ENCODE results near the gene PLCL2.
"Not testable (repeated sequence)": the region's sequence is repeated elsewhere in the genome, so short reads cannot be mapped to it uniquely, and the experiment has no call there.

Gene PLCL2

GRCh38 chr3:17078926-17079465 is 194.2 kb downstream of the PLCL2 start:
- DNase-seq (ENCODE audit: low read depth), result no peak

DNA sequence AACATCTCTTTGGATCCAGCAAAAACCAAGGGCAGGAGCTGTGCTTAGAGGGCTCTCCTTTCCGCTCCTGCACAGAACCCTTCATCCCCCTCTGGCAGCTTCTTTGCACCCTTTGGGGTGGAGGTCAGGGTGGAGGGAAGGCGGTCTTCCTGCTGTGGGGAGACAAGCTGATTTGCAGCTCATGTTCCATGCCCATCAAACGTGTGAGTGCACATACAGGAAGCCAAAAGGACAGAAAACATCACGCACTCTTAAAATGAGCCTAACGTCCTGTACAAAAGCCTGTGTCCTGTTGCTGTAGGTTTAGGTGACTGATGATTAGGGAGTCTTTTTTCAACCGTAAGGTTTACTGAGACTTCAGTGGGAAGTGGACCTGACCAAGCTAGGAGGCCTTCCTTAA is 195.2 kb downstream of the PLCL2 start:
- DNase-seq (ENCODE audit: low read depth), result no peak

- no peak for DNase-seq (ENCODE audit: low read depth)
Observed at GRCh38 chr3:17081520-17081919, 196.8 kb downstream of the PLCL2 start.

GRCh38 chr3:17087509-17087908 is 202.8 kb downstream of the PLCL2 start:
- no peak for DNase-seq (ENCODE audit: low read depth)

GRCh38 chr3:17088017-17088416 is 203.3 kb downstream of the PLCL2 start:
- no peak for DNase-seq (ENCODE audit: low read depth)

GRCh38 chr3:17088602-17089313 is 204.0 kb downstream of the PLCL2 start:
- DNase-seq (ENCODE audit: low read depth), result no peak

GRCh38 chr3:17089314-17089700 is 204.6 kb downstream of the PLCL2 start:
- no peak for DNase-seq (ENCODE audit: low read depth)

GRCh38 chr3:17090280-17090983 is 205.7 kb downstream of the PLCL2 start:
- no peak for DNase-seq (ENCODE audit: low read depth)

DNA sequence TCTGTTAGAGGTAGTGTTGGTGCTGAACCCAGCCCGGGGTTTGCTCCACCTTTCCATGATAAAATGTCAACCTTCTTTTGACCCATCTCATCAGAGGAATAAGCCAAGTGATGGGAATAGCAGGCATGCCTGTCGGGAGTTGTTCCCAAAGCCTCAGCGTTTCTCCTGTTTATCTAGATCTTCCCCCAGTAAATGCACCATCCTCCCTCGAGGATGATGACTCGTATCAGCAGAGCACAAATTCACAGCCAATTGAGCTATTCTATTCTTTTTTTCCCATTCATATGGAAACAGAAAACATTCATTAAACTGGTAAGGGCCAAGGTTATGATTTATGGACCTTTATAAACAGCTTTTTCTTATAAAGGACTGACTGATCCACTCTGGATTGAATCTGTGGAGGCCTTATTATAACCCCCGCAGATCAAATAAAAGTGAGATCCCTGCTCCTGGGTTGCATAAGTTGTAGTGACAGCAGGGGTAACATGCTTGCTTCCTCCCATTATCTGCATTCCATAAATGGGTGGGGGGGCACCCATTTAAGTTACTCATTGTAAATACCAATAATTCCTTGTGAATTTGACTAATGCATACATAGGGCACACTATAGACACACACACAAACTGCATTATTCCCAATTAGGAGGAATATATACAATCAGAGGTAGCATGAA is 207.3 kb downstream of the PLCL2 start:
- peak; percentile 19 for DNase-seq (ENCODE audit: low read depth)

DNA sequence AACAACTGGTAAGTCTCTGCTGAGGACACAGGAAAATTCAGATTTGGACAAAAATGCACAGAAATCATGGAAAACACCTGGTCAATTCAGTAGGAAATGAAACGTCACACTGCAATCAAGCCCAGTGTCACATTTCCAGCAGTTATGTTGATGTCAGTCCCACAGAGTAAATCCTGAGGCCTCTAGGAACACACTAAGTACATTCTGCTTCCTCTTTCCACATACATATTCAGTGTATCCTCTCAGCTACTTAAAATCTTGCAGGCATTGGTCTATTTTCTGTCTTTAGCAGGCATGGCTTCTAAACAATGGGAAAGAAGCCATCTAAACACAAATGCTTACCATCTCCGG is 207.8 kb downstream of the PLCL2 start:
- no peak for DNase-seq (ENCODE audit: low read depth)

- DNase-seq (ENCODE audit: low read depth), result no peak
Observed at GRCh38 chr3:17094551-17094950, 209.8 kb downstream of the PLCL2 start.

DNA sequence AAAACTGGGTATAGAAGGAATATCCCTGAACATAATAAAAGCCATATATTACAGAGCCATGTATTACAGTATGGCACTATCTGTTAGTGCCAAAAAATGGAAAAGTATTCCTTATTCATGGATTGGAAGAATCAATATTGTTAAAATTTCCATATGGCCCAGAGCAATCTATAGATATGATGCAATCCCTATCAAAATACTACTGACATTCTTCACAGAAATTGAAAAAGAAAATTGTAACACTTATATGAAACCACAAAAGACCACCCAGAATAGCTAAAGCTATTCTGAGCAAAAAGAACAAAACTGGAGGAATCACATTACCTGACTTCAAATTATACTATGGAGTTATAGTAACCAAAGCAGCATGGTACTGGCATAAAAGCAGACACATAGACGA is 218.8 kb downstream of the PLCL2 start:
- no peak for DNase-seq (ENCODE audit: low read depth)

GRCh38 chr3:17106801-17107200 is 222.0 kb downstream of the PLCL2 start:
- not testable (repeated sequence) for DNase-seq (ENCODE audit: low read depth)

DNA sequence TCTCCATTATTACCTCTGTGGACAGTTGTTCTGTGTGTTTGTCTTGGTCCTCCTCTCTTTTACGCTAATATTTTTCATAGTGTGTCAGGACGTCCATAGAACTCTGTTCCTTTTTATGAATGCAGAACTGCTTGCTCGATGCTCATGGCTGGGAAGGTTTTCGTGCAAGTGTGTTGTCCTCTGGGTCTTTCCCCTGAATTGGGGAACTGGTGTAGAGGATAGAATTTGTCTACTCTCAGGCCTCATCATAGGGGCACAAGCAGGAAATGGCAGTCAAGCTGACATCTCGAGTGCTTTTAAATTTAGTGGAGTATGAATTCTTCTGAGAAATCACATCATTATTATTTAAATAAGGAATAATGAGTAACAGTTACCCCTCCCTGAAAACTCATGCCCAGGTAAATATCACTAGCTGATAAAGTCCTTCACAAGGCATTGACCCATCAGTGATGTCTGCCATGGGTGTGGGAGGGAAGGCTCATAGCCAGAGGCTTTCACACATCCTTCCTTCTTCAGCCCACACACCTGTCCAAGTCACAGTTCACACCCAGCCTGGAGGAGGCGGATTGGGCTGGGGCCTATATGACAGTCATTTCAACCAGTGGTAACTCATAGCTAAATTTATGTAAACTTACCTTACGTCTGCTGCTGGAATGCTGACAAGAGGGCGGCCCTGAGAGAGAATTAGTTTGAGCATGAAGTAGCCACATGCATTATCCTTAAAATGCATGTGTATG is 226.1 kb downstream of the PLCL2 start:
- no peak for DNase-seq (ENCODE audit: low read depth)

DNA sequence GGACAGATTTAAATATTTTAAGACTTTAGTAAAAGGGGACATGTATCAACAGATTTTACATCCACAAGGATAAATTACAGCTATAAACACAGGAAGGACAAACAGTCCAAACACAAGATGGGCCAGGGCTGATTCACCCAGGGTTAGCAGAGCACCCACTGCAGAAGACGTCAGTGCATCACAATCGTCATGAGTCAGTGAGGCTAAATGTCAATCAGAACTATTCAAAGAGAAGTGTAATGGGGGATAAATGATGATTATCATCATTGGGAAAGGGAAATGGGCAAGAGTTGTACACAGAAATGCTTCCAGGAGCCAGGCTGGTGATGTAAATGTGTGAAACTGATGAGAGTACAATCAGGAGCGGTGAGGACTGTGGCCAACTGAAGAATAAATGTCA is 226.8 kb downstream of the PLCL2 start:
- DNase-seq (ENCODE audit: low read depth), result no peak

- DNase-seq (ENCODE audit: low read depth), result no peak
Observed at GRCh38 chr3:17115186-17115585, 230.4 kb downstream of the PLCL2 start.

DNA sequence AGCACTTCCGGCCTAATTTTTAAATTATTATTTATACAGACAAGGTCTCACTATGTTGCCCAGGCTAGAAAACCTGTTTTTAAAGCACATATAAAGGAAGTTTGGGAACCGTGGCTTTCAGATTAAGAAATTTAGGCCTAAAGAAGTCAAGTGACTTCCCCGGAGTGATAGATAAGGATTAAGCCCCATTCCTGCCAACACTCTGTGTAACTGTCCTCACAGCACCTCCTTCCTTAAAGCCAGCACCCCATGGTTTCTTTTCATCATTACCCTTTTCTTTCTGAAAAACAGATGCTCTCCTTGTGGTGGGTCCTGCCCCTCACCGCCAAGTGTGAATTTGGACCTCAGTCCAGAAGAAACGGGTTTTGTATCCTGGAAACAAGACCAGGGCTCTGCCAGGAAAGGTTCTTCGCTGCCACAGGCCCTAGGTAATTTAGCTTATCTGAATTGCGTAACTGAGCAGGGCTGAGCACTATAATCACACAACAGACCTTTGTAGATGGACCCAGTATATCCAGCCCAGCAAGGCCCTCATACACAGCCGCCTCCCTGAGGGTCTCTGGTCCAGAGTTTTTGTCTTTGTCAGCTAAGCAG is 231.3 kb downstream of the PLCL2 start:
- no peak for DNase-seq (ENCODE audit: low read depth)

GRCh38 chr3:17118771-17119170 is 234.0 kb downstream of the PLCL2 start:
- no peak for DNase-seq (ENCODE audit: low read depth)

DNA sequence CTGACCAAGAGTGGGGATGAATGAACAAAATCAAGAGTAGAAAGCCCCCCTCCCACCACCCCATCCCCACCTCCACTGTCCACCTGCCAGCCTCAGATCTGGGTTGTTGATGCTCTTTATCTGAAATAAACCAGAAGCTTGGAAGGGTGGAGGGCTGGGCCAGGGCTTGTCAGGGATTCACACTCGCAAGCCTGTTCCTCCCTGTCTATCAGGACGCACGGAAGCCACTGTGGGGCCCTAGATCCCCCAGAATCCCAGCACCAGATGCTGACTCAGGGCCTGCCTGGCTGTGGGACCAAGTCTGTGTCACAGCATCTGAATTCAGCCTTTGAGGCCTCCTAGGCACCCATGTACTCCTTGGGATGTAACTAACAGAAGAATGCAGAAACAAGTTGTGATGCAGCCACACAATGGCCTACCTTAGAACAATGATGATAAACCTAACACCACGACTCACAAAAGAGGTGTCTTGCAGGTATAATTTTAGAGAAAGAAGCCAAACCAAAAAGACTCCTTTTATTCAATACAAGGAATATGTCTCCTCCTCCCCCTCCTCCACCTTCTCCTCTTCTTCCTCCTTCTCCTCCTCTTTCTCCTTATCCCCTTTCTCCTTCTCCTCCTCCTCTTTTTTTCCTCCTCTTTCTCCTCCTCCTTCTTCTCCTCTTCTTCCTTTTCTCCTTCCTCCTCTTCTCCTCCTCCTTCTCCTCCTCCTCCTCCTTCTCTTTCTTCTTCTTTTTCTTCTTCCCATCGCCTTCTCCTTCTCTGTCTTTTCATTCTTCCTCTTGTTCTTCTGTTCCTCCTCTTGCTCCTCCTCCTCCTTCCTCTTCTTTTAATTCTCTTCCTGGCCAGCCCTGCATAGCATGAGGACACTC is 234.7 kb downstream of the PLCL2 start:
- no peak for DNase-seq (ENCODE audit: low read depth)

DNA sequence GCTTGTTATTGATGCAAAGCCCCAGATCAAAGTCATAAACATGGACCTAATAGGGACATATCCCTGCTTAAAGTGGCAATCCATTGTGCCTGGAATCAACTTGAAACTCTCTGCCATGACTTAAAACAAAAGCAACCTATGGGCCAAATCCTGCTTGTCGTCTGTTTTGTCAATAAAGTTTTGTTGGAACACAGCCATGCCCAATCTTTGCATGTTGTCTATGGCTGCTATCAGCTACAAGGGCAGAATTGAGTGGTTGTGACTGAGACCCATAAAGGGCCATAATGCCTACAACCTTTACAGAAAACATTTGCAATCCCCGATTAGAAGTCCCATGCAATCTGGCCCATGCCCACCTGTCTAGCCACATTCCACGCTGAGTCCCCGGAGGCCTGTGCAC is 235.4 kb downstream of the PLCL2 start:
- no peak for DNase-seq (ENCODE audit: low read depth)

DNA sequence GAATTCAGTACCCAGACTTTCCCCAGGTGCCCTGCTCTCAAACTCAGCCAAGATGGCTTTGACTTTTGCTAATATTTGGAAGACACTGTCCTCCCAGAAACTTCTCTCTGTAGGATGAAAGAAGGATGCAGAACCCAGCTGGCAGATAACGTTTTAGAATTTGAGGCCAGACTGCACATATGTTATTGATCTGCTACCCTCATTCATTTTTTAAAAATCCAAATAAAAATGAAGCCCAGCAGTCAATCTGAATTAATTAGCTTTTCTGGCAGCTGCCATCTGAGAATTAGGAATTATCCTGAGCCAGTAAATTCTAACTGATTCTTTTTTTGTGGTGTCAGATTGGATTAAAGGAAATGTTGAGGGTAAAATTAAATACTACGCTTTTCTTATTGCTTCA is 236.6 kb downstream of the PLCL2 start:
- no peak for DNase-seq (ENCODE audit: low read depth)
